ENCODE results near the gene CDYL2.

- TF ChIP-seq CTCF (IDR thresholded peaks at IDR 0.05; ENCODE audit: low read depth, low read length, poor library complexity, severe bottlenecking) (no peak), EZH2phosphoT487 (IDR thresholded peaks at IDR 0.05; ENCODE audit: borderline replicate concordance, low read length) (no peak)
Measured at GRCh38 chr16:80689487-80689886, 114.9 kb downstream of the CDYL2 start.

Data from DOHH2 (cell line).